ENCODE results near the gene RAB3C.
A peak's percentile ranks its signal among the peaks of the same experiment; 100 is the strongest.

RAB3C gene

DNA sequence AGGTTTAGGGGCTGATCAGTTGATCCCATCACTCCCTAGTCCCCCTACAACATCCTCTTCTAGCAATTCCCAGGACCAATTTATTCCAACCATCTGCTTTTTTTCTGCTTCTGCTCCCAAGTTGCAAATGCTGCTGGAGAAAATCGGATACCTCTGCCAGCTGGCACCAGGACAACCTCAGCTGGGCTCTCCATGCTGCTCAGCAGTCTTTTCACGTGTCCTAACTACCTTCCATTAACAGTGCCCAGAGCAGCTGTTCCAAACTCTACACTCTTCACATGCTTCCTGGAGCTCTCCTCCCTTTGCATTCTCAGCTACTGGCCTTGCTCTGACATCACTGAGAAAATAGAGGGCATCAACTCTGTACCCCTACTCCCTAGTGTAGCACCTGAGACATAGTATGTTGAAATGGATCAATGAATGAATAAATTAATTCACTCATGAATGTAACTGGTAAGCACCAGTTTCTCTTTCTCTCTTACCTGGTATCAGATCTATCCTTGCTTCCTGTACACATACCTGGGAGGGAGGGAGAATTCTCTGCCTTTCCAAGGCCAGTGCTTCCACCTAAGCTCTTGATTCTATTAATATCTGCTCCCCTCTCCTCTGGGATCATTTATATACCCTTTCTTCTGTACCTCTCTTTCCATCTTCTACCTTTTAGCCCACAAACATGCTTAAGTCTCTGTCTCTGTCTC lies 191.0 kb downstream of the RAB3C start:
- DNase-seq (ENCODE audit: low read depth), result no peak

DNA sequence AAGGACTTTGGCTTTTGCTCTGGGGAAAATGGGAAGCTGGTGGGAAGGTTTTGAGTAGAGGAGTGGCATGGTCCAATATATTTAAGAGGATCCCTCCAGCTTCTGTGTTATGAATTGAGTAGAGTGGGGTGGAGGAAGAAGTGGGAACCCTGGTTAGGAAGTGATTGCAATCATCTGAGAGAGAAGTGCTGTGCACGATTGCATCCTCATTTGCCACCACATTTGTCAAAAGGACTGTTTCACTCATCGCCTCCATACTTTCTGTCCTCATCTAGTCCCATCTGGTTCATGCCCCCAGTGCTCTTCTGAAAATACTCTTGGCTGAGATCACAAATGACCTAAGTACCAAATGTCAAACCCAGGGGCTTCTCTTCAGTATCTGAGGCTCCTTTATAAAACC lies 192.1 kb downstream of the RAB3C start:
- no peak for DNase-seq (ENCODE audit: low read depth)

DNA sequence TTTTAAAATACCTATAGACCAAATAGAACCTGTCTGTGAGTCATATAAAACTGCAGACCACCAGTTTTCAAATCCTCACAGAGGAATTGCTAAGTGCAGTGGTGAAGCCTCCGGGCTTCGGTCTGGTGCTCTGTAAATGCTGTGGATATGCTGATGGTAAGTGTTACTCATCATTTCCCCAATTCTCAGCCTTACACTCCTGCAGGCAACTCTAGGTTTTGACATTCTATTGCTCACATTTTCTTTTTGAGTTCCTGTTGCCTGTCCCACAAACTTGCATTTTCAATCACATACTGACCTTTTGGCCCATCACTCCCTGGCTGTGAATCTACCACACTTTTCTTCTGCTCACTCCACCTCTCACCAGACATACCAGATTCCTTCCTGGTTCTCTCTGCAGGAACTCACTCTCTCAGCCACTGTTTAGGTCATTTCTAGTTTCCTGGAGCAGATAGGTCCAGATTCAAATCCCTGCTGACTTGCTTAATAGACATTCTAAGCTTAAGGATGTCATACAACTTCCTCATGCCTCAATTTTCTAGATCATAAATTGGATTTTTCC lies 192.9 kb downstream of the RAB3C start:
- DNase-seq (ENCODE audit: low read depth), result no peak

DNA sequence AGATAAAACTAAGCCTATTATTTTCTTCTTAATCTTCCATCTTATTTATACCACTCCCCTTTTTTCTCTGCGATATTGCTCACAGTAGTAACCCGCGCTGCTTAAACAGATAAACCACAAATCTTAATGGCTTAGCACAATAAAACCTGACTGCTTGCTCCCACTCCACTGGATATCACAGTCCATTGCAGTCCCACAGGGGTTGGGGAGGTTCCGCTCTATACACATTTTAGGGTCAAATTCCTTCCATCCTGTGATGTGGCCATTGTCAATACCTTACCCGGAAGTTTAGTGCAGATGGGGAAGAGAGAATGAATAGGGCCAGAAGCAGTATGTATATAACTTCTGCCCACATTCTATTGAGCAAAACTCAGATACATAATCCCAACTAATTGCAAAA lies 193.7 kb downstream of the RAB3C start:
- DNase-seq (ENCODE audit: low read depth), result no peak

DNA sequence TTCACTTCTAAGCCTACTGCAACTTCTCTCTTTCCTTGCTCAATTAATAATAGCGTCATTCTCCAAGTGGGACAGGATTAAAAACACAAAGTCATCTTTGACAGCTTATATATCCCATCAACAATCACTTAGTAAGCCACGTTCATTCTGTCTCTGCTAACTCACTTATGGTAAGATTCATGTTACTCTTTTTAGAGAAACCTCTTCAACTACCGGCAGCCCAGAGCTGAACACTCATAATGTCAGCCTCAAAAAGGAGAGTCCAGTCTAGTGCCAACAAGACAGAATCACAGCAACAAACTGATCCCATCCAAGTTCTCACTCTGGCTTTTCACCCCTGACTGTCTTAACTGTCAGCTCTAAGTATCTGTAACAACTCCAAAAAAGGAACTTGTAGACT lies 196.0 kb downstream of the RAB3C start:
- DNase-seq (ENCODE audit: low read depth), result no peak

DNA sequence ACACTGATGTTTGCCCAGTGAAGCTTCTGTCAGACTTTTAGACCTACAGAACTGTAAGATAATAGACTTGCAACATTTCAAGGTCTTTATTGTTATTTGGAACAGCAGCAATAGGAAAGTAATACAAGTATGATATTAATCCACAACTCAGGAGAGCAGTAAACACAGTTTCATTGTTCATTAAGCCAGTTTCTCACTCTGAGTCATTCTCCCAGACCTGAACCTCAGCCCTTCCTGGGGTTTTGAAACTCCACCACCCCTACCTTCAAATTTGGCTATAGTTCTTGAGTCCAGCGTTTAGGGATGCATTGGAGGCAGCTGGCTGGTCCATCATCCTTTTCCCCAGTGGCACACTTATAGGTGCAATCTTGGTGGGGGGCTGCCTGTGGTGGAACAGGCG lies 203.2 kb downstream of the RAB3C start:
- no peak for DNase-seq (ENCODE audit: low read depth)

DNA sequence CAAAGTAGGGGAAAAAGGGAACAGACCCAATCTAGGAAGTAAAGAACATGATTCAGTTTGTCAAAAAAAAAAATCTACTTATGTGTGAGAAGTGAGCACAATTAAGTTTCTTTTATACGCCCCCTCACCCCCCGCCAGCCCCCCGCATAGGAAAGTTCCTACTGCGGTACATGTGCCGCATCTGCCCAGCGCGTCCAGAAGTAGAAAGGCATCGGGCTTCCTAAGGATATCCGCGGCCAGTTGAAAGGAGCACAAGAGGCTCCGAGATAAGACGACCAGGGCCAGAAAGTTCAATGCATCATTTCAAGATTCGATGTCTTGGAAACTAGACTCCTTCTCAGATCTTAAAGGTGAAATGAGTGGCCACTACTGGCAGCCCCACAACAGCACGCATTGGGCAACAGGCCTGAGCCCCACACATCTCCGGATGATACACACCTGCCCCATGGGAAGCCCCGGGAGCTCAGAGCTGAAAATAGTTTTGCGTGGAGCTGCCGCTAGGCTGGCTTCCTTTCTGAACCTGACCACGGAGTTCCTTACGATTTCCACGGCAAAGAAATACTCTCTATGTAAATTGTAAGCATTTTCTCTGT lies 203.9 kb downstream of the RAB3C start:
- no peak for DNase-seq (ENCODE audit: low read depth)

DNA sequence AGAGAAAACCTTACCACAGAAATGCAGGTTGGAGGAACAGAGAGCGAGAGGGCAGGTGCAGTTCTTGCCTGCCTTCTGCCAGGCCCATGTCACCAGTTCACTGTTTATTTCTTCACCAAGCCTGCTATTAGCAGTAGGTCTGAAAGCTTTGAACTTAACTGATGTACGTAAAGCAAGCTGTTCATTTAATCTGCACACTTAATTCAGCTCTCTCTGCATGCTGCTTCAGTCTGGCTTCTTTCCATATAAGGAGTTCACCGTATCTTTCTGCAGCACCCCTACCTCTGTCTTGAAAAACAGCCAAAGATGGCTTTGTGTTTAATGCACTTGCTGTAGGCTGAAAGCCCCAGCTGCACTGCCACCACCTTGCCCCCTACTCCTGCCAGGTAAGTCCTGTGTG lies 205.1 kb downstream of the RAB3C start:
- no peak for DNase-seq (ENCODE audit: low read depth)

DNA sequence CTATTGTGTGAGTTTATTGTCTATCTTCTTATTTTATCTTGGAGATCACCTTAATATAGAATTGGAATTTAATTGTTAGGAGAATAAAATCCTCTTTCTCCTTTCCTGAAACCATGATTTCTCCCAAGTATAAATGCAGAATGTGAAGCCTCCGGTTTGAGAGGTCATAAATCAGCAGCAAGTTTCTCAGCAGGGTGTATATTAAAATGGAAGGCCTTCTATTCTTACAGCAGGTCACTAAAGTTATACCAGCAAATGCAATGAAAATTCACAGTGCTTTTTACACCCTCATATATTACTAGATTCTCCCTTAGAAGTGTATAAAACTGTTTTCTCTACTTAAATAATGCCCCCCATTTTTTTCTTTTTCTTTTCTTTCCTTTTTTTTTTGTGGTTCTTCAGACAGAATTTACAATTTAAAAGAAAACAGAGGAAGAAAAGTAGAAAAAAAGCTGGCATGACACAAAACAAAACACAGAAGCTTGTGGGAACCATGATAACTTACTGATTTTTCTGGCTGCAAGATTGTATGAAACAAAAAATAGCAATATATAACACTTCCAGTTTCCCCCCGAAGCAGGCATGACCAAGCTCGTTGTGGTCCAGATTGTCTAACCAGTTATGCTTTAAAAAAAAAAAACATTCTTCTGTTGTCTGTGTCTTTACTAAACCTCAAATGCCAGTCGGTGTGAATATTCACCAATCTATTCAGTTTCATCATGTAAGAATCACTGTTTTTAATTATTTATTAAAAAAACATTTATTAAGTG lies 211.2 kb downstream of the RAB3C start:
- no peak for DNase-seq (ENCODE audit: low read depth)

DNA sequence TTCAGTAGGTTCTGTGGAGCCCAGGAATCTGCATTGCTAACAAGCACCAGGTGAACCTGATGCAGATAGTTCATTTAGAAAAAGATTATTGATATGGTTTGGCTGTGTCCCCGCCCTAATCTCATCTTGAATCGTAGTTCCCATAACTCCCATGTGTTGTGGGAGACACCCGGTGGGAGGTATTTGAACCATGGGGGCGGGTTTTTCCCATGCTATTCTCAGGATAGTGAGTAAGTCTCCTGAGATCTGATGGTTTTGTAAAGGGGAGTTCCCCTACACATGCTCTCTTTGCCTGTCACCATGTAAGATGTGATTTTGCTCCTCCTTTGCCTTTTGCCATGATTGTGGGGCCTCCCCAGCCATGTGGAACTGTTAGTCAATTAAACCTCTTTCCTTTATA lies 212.0 kb downstream of the RAB3C start:
- peak; percentile 3 for DNase-seq (ENCODE audit: low read depth)

DNA sequence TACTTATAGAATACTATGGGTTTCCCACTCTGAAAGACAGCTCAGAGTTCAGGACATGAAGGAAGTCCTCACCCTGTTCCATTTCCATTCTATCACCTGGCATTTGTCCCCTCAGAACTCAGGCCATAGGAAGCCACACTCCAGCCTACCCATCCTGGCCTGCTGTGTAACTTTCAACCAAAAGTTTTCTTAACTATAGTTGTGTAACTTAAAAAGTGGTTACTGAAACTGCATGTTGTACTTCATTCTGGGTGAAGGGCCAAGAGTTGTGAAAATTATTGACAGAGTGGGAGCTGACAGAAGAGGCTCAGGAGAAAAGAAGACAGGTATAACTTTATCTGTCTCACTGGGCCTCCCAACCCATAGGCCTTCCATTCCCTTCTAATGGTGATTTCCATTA lies 212.5 kb downstream of the RAB3C start:
- DNase-seq (ENCODE audit: low read depth), result no peak

DNA sequence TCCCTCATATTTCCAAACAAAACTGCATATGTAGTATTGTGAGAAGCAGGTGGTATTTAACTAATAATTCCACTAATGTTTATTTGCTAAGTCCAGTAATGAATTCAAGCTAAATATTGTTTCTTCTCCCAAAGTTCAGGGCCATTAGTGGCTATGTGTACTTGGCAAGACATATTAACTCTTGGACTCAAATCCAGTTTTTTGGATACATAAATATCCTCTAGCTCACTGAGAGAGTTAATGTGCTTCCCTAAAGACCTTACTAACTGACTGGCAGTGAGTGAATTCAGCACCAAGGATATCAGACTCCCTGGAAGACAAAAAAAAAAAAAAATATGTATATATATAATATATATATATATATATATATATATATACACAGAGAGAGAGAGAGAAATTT lies 214.1 kb downstream of the RAB3C start:
- no peak for DNase-seq (ENCODE audit: low read depth)

DNA sequence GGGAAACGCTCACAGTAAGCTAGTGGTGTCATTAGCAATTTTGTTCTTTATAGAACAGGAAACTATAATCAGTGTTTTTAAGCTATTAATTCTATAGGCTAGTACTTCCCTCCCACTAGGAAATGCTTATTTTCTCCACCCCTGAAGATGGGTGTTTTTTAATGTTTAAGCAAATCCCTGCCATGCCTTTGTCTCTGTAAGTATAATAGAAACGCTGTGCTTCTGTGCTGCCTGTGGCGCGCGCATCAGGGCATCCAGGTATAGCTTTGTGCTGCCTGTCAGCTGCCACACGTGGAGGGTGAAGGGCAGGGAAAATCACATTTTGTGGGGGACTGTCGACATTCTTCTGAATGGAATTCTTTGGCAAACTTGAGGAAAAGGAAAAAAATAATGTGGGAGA lies 217.5 kb downstream of the RAB3C start:
- no peak for DNase-seq (ENCODE audit: low read depth)

DNA sequence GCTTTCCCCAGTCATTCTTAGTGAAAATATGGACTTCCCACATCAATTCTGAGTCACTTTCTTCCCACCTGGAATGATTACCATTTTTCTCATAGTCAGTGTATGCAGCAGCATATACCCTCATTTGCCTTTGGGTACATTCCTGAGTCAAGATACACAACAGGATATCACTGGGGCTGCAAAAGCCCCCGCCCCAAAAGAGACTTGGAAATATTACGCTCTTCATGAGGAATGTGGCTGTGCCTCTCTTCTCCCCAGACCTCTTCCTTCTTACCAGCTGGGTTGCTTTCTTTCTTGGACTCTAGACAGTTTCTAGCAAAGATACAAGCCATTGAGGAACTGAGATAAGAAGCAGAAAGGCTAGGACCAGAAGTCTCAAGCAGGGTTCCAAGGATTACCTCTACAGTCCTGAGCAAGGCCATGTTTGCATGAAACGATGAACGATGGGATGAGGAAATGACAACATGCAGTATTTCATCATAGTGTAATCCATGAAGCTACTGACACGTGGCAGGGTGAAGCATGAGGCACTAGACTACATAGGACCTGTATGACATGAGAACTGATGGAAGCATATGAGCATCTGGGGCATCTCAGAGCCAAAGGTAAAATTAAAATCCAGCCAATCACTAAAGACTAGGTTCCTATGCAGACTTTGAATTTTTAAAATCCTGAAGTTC lies 218.1 kb downstream of the RAB3C start:
- no peak for DNase-seq (ENCODE audit: low read depth)

DNA sequence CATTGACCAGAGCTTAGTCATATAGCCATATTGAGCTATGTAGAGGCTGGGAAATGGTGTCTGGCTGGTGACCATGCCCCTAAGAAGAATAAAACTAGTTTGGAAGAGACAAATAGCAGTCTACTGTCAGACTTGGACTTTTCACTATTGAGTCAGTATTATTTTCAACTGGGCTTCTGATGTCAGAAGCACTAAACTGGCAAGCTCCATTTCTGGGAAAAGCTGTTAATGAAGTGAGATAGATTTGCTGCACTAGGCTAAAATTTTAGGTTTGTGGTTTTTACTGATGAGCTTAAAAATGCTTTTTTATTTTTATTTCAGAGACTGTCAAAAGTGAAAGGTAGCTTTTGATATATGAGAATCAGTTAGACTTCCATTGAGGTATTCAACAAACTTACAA lies 220.2 kb downstream of the RAB3C start:
- no peak for DNase-seq (ENCODE audit: low read depth)

DNA sequence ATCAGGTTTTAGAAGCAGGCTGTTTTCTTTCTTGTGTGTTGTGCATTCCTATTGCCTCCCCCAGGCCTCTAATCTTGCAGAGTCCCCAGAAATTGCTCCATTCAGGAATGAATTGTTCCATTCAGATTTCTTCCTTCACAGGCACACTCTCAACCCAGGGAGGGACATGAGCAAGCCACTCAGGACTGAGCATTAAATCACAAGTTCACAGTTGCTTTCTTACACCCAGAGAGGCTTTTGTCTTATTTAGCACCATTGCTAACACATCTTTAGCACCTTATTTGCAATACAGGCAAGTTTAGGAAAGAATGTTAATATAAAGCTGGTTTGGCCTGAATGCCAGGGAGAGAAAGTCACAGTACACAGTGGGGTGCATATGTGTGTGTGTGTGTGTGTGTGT lies 221.4 kb downstream of the RAB3C start:
- no peak for DNase-seq (ENCODE audit: low read depth)

DNA sequence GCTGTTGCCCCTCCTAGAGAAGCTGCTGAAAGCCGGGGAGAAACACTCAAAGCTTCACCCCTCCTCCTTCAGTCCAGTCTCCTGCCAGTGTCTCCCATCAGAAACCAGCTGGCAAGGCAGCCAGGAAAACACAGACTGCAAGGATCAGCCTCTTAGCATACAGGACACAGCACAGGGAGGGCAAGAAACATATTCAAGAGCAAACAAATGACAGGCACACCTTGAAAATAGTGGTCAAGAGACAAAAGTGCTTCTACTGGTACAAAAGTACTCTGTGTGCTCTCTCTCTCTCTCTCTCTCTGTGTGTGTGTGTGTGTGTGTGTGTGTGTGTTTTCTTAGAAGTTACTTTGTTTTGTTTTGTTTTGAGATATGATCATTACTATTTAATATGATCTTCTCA lies 227.2 kb downstream of the RAB3C start:
- DNase-seq (ENCODE audit: low read depth), result no peak

DNA sequence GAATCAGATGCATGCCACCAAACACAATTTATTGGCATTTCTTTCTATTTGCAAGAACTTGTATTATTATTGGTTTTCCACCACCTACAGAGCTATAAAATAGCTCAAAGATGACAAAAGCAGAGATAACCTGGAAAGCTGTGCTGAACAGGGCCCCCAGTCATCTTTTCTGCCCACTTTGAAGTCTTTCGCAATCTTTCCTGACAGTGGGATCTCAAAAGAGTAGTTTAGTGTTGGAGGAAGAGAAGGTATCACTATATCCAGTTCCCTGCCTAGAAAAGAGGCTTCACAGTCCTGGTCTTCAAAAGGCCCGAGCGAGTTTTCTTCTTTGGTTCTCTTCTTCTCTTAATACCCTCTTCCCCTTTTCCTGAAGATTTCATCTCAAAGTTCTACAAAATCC lies 231.0 kb downstream of the RAB3C start:
- no peak for DNase-seq (ENCODE audit: low read depth)

DNA sequence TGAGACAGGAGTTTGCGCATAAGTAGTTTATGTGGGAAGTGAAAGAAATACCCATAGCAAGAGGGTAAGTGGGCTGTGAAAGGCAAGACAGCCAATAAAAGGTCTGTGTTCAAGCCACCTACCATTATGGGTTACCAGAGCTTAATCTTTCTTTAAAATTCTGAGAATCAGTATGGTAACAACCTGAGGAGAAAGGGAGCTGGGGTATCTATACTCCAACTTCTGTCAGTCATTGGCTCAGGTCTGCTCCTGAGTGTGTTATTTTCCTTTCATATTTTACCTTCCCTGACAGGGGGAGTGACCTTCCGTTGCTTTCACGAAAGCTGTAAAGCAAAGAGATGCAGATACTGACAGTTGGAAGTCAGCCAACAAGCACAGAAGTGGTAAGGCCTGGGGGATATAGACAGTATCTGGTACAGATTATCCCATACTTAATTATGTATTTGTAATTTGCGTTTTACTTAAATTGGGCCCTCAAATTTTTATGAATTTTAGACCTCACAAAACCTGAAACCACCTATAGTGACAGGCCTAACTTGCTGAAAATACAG lies 233.4 kb downstream of the RAB3C start:
- no peak for DNase-seq (ENCODE audit: low read depth)

DNA sequence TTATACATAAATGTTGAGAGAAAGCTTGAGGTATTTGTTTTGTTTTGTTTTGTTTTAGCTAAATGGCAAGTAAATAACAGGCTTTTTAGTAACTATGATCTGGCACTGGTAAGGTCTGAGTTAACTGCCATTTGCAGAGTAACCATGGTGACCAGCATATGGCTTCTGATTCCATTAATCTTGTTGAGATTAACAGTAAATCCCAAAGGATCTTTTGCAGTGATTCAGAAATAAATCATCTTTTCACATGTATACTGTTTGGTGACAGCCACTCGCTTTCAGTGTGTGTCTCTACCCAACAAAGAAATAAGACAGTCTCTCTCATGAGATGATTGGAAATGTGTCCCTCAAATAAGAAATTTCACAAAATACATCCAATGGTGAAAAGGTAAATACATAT lies 235.6 kb downstream of the RAB3C start:
- DNase-seq (ENCODE audit: low read depth), result no peak

DNA sequence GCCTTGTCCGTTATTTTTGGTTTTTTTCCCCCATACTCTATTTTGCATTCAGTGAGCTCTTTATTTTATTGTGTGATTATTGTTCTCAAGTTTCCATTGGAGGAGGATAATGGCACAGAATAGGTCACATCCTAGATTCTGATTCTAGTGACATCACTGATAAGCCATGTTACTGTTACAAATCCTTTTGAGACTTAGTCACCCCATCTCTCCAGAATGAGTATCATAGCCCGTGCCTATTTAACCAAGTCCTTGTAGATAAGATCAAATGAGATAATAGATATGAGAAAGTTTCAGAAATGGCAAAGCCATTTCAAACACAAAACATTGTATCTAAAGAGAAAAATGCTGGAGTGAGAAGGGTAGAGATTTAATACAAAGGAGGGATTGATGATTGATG lies 242.6 kb downstream of the RAB3C start:
- DNase-seq (ENCODE audit: low read depth), result peak; percentile 8

DNA sequence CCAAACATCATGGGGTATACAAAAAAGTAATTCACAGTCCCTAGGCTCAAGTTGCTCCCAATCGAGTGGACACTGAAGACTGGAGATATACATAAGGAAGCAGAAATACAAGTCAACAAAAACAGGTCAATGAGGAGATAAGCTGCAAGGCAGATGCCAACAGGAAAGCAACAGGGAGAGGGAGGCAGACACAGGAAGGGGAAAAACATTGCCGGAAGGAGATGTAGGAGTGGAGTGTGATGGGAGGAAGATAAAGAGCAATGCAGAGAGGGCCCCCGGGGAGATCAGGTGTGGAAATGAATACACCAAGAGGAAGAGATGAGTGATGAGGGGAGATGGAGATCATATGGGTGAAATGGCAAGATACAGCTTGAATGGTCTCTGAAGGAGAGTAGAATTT lies 243.0 kb downstream of the RAB3C start:
- no peak for DNase-seq (ENCODE audit: low read depth)

Measured in ELR (cell line).